Measurements from ENCODE around the gene SULT2A1. TPM values are rescaled to one million over a fixed set of nuclear protein-coding genes. Genes with fewer than 3 reads are reported as not detected.

Gene SULT2A1
- total and polyA plus RNA-seq, 2 of the 4 experiments (the other 2 are of a cell fraction), result not detected

- no peak for TF ChIP-seq CEBPB (IDR thresholded peaks at IDR 0.05; ENCODE audit: low read depth, low read length)
- TF ChIP-seq RAD21 (IDR thresholded peaks at IDR 0.05; ENCODE audit: low read length), result no peak
- no peak for TF ChIP-seq USF2 (IDR thresholded peaks at IDR 0.05; ENCODE audit: low read depth, low read length)
- TF ChIP-seq FOS (IDR thresholded peaks at IDR 0.05; ENCODE audit: low read depth, low read length), result no peak
- no peak for TF ChIP-seq BHLHE40 (IDR thresholded peaks at IDR 0.05; ENCODE audit: low read depth, low read length)
- TF ChIP-seq CTCF (conservative IDR thresholded peaks at IDR 0.05; ENCODE audit: low read depth, low read length), result no peak
- no peak for TF ChIP-seq POLR2A (IDR thresholded peaks at IDR 0.05; ENCODE audit: low read depth, low read length)
- TF ChIP-seq NFE2L2 (IDR thresholded peaks at IDR 0.05; ENCODE audit: low read depth, low read length), result no peak
- no peak for TF ChIP-seq MAZ (IDR thresholded peaks at IDR 0.05; ENCODE audit: borderline replicate concordance, low read depth, low read length)
- TF ChIP-seq RCOR1 (IDR thresholded peaks at IDR 0.05; ENCODE audit: insufficient replicate concordance, low read length), result no peak
- no peak for TF ChIP-seq SMC3 (IDR thresholded peaks at IDR 0.05; ENCODE audit: low read depth, low read length)
- no peak for TF ChIP-seq RFX5 (IDR thresholded peaks at IDR 0.05; ENCODE audit: low read depth, low read length)
- no peak overlapping the region for H3K18ac ChIP-seq (ENCODE audit: low read depth, low read length)
- H2BK15ac ChIP-seq (ENCODE audit: low read depth, low read length), result no peak overlapping the region
- H3K56ac ChIP-seq (ENCODE audit: extremely low read depth, insufficient read depth, low read length), result no peak overlapping the region
- no peaks in the 10 kb centered on the region for H3K4me1 ChIP-seq (ENCODE audit: control insufficient read depth, insufficient read depth, low read length)
- H3K14ac ChIP-seq (replicated peaks; ENCODE audit: low read depth, low read length), result no peak overlapping the region
- H3K4me3 ChIP-seq (ENCODE audit: insufficient read depth, low read depth, low read length), result no peak overlapping the region
- H4K91ac ChIP-seq (ENCODE audit: insufficient read depth, low read depth, low read length), result no peak overlapping the region
- CTCF ChIA-PET, result no interaction called here
- H3K9me3 ChIP-seq (ENCODE audit: control insufficient read depth, insufficient read depth, low read length), result no peaks in the 10 kb centered on the region
- no peak overlapping the region for H2AFZ ChIP-seq (replicated peaks; ENCODE audit: low read length, poor library complexity)
- no peak overlapping the region for H3K9ac ChIP-seq (ENCODE audit: low read depth, low read length)
- H3K27me3 ChIP-seq (ENCODE audit: control insufficient read depth, insufficient read depth, low read length), result peaks cover 9% of the 10 kb centered on the region
- H3K9me1 ChIP-seq (ENCODE audit: insufficient read depth, low read length), result no peaks in the 10 kb centered on the region
- no TSS peak for BruUV-seq (replicated peaks)
- POLR2A ChIA-PET (ENCODE audit: unreplicated experiment), result no interaction called here
- no peak for DNase-seq
- no peak overlapping the region for H4K8ac ChIP-seq (ENCODE audit: low read depth in 2 of 2, low read length in 2 of 2)
- no peak for ATAC-seq (ENCODE audit: low read depth)
- H2BK20ac ChIP-seq (ENCODE audit: low read depth, low read length), result no peak overlapping the region
- H3K4ac ChIP-seq (ENCODE audit: low read depth, low read length), result no peak overlapping the region
- dilution Hi-C loops (cut with HindIII; ENCODE audit: low sequenced_read_pairs, unreplicated experiment), result no loop called here
- H3K79me1 ChIP-seq (ENCODE audit: low read depth in 1 of 2, low read length in 2 of 2), result no peaks in the 10 kb centered on the region
- H2AK5ac ChIP-seq (ENCODE audit: low read depth, low read length), result no peak overlapping the region
- no peak overlapping the region for H3K23ac ChIP-seq (ENCODE audit: low read depth, low read length)
- no peak overlapping the region for H2BK120ac ChIP-seq (ENCODE audit: low read depth, low read length)
- no peak overlapping the region for H2AK9ac ChIP-seq (replicated peaks; ENCODE audit: low read depth, low read length, poor library complexity)
- H2BK5ac ChIP-seq (ENCODE audit: low read depth, low read length, poor library complexity, severe bottlenecking), result no peak overlapping the region
- no peak overlapping the region for H4K5ac ChIP-seq (ENCODE audit: low read depth, low read length)
- intact Hi-C loops (cut with micrococcal nuclease), result no loop called here
- no peak overlapping the region for H3K4me2 ChIP-seq (ENCODE audit: low read depth, low read length)
- no peak overlapping the region for H3K27ac ChIP-seq (ENCODE audit: insufficient read depth, low read length)
- no peaks in the 10 kb centered on the region for H4K20me1 ChIP-seq (ENCODE audit: insufficient read depth, low read length)
- no peaks in the 10 kb centered on the region for H3K36me3 ChIP-seq (ENCODE audit: control insufficient read depth, insufficient read depth, low read length)
- in situ Hi-C loops (cut with MboI; ENCODE audit: low sequenced_read_pairs), result no loop called here
- 56% methylated on average over 4 of the region's 34 CpGs; no CpG with 5 or more reads in 1 of the 2 experiments for WGBS, 2 experiments (ENCODE audit: extremely low coverage in 2 of 2, insufficient read length in 1 of 2)
Measured at GRCh38 chr19:47860602-47861297, 25.4 kb downstream of the SULT2A1 start.

Measured in IMR-90 (cell line).